Measurements from ENCODE around the gene RNF151. TPM values are rescaled to one million over a fixed set of nuclear protein-coding genes. Genes with fewer than 3 reads are reported as not detected.
A peak's percentile ranks its signal among the peaks of the same experiment; 100 is the strongest.

The RNF151 gene
- total and polyA plus RNA-seq, 2 donors from 2014 or later, result not detected

DNA sequence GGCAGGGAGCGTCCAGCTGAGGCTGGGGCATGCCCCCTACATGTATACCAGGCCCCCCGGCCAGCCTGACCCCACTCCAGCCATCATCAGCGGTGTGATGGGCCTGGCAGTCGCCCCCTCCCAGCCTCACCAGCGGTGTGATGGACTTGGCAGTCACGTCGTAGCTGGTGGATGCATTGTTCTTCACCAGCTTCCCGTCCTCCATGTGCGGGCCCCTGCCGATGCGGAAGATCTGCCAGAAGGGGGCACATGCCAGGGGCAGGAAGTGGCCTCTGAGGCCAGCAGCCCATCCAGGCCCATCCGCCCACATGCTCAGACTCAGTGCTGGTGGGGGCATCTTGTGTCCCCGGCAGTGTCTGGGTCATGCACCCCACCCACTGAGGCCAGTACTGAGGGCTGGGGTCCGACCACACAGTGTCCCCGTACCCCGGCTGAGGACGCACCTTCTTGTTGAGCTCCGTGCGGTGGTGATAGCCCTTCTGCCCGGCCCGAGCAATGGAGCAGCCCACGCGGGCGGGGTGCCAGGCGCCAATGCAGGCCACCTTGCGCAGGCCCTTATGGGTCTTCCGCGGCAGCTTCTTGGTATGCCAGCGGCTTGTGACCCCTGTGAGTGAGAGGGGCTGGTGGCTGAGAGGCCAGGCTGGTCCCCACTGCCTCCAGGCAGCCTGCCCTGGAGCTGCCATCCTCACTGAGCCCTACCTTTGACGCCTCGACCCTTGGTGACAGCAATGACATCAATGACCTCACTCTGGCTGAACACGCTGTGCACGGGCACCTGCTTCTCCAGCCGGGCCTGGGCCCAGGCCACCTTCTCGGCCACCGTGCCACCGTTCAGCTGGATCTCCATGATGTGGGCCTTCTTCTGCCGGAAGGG, 19.9 kb upstream of the RNF151 start:
- H3K9me3 ChIP-seq (ENCODE audit: control insufficient read depth in 2 of 3, insufficient read depth in 1 of 3, low read length in 3 of 3), result no peaks in the 10 kb centered on the region
- no peaks in the 10 kb centered on the region for H3K27me3 ChIP-seq (ENCODE audit: control insufficient read depth, insufficient read depth, low read length)
- no peak overlapping the region for H3K27ac ChIP-seq (ENCODE audit: low read depth in 2 of 2, low read length in 2 of 2)
- no peak overlapping the region for H3K4me3 ChIP-seq (ENCODE audit: low read length in 3 of 3)
- DNase-seq, result no peak
- FAIRE-seq, result no peak
- intact Hi-C loops (cut with DNase I), result no loop called here
- peaks cover 0 to 8% (median 0%) of the 10 kb centered on the region in 3 donors for H3K4me1 ChIP-seq (ENCODE audit: control insufficient read depth in 2 of 3, insufficient read depth in 2 of 3, low read depth in 1 of 3, low read length in 3 of 3)
- no peak overlapping the region for H3K9ac ChIP-seq (ENCODE audit: low read length in 3 of 3)
- no peaks in the 10 kb centered on the region for H3K36me3 ChIP-seq (ENCODE audit: control insufficient read depth in 2 of 3, insufficient read depth in 3 of 3, low read length in 3 of 3)
- TF ChIP-seq, protein P1, sequence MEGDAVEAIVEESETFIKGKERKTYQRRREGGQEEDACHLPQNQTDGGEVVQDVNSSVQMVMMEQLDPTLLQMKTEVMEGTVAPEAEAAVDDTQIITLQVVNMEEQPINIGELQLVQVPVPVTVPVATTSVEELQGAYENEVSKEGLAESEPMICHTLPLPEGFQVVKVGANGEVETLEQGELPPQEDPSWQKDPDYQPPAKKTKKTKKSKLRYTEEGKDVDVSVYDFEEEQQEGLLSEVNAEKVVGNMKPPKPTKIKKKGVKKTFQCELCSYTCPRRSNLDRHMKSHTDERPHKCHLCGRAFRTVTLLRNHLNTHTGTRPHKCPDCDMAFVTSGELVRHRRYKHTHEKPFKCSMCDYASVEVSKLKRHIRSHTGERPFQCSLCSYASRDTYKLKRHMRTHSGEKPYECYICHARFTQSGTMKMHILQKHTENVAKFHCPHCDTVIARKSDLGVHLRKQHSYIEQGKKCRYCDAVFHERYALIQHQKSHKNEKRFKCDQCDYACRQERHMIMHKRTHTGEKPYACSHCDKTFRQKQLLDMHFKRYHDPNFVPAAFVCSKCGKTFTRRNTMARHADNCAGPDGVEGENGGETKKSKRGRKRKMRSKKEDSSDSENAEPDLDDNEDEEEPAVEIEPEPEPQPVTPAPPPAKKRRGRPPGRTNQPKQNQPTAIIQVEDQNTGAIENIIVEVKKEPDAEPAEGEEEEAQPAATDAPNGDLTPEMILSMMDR (IDR thresholded peaks at IDR 0.05; ENCODE audit: borderline replicate concordance, extremely low read depth, insufficient read depth), result no peak

DNA sequence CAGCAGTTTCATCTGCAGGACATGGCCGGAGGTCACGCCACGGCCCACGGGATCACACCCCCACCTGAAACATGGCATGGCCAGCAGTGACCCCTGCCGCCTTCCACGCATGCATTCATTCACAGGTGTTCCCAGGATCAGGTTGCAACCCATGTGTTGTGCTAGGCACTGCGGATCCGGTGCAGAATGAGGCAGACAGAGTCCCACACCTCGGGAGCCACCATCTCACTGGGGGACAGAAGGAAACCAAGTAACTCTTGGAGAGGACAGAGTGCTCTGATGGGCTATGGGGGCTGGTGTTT, 19.3 kb upstream of the RNF151 start:
- Histone ChIP-seq H3K4me1 (ENCODE audit: control insufficient read depth in 2 of 3, insufficient read depth in 2 of 3, low read depth in 1 of 3, low read length in 3 of 3) (peaks cover 0 to 3% (median 0%) of the 10 kb centered on the region in 3 donors), H3K36me3 (ENCODE audit: control insufficient read depth in 2 of 3, insufficient read depth in 3 of 3, low read length in 3 of 3) (no peaks in the 10 kb centered on the region), H3K9ac (ENCODE audit: low read length in 3 of 3) (no peak overlapping the region), H3K9me3 (ENCODE audit: control insufficient read depth in 2 of 3, insufficient read depth in 1 of 3, low read length in 3 of 3) (no peaks in the 10 kb centered on the region), H3K27me3 (ENCODE audit: control insufficient read depth, insufficient read depth, low read length) (no peaks in the 10 kb centered on the region), H3K27ac (ENCODE audit: low read depth in 2 of 2, low read length in 2 of 2) (no peak overlapping the region), H3K4me3 (ENCODE audit: low read length in 3 of 3) (no peak overlapping the region)
- TF ChIP-seq, protein P1 (IDR thresholded peaks at IDR 0.05; ENCODE audit: borderline replicate concordance, extremely low read depth, insufficient read depth), result no peak
- FAIRE-seq, result no peak
- peak in 2 of 5 donors; percentile 28 to 46 for DNase-seq
- intact Hi-C loops (cut with DNase I), result no loop called here

DNA sequence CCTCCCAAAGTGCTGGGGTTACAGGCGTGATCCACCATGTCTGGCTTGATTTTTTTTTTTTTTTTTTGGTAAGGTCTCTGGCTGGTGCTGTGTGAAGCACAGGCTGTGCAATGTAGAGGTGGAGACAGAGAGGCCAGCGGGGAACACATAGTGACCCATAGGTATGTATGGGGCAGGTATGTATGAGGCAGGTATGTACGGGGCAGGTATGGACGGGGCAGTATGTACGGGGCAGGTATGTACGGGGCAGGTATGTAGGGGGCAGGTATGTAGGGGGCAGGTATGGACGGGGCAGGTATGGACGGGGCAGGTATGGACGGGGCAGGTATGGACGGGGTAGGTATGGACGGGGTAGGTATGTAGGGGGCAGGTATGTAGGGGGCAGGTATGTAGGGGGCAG, 17.1 kb upstream of the RNF151 start:
- FAIRE-seq (no peak), DNase-seq (no peak)
- Histone ChIP-seq H3K27me3 (ENCODE audit: control insufficient read depth, insufficient read depth, low read length) (no peaks in the 10 kb centered on the region), H3K4me3 (ENCODE audit: low read length in 3 of 3) (no peak overlapping the region), H3K27ac (ENCODE audit: low read depth in 2 of 2, low read length in 2 of 2) (no peak overlapping the region), H3K4me1 (ENCODE audit: control insufficient read depth in 2 of 3, insufficient read depth in 2 of 3, low read depth in 1 of 3, low read length in 3 of 3) (no peaks in the 10 kb centered on the region), H3K9ac (ENCODE audit: low read length in 3 of 3) (no peak overlapping the region), H3K36me3 (ENCODE audit: control insufficient read depth in 2 of 3, insufficient read depth in 3 of 3, low read length in 3 of 3) (no peaks in the 10 kb centered on the region), H3K9me3 (ENCODE audit: control insufficient read depth in 2 of 3, insufficient read depth in 1 of 3, low read length in 3 of 3) (no peaks in the 10 kb centered on the region)
- TF ChIP-seq, protein P1 (IDR thresholded peaks at IDR 0.05; ENCODE audit: borderline replicate concordance, extremely low read depth, insufficient read depth), result no peak
- intact Hi-C loops (cut with DNase I), result no loop called here
